ENCODE measurements around the gene MTFP1. TPM values are rescaled to one million over a fixed set of nuclear protein-coding genes. Genes with fewer than 3 reads are reported as not detected.

MTFP1 gene
- total RNA-seq, 6 experiments from 2014 or later, result 4.2 to 30.1 (median 9.1) TPM

DNA sequence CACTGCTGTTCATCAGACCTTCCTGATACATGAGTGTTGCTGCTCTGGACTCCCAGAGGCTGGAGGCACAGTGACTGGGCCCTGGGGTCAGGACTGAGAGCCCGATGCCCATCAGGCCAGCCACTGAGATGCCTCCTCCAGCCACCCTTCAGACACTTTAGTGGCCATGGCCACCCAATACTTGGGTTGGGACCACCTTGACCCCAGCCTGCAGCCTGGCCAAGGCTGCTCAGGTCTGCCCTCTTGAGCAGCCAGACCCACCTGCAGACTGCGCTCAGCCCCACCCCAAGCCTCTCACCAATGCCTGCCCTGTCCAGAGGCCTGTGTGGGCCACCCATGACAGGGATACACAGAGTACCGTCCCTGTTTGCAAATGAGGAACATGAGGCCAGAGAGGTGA is 42.5 kb upstream of the MTFP1 start:
- H3K4me3 ChIP-seq, result no peak overlapping the region
- DNase-seq (no peak), ATAC-seq (no peak)
- no peaks in the 10 kb centered on the region for H3K9me3 ChIP-seq
- H3K27ac ChIP-seq, result no peak overlapping the region
- TF ChIP-seq, protein P1, sequence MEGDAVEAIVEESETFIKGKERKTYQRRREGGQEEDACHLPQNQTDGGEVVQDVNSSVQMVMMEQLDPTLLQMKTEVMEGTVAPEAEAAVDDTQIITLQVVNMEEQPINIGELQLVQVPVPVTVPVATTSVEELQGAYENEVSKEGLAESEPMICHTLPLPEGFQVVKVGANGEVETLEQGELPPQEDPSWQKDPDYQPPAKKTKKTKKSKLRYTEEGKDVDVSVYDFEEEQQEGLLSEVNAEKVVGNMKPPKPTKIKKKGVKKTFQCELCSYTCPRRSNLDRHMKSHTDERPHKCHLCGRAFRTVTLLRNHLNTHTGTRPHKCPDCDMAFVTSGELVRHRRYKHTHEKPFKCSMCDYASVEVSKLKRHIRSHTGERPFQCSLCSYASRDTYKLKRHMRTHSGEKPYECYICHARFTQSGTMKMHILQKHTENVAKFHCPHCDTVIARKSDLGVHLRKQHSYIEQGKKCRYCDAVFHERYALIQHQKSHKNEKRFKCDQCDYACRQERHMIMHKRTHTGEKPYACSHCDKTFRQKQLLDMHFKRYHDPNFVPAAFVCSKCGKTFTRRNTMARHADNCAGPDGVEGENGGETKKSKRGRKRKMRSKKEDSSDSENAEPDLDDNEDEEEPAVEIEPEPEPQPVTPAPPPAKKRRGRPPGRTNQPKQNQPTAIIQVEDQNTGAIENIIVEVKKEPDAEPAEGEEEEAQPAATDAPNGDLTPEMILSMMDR (IDR thresholded peaks at IDR 0.05), result no peak
- no peak for TF ChIP-seq POLR2A (IDR thresholded peaks at IDR 0.05)
- intact Hi-C loops (cut with DNase I), result loop anchor here (5.0 to 10.0 kb wide), 3 partner anchors 116 to 278 kb away; partner anchors contain the start of gene OSM (in 2 of the 2)
- WGBS (ENCODE audit: insufficient coverage, low coverage, low lambda C conversion rate, missing lambda C conversion rate), result no CpG with 5 or more reads among the region's 3 CpGs
- no peaks in the 10 kb centered on the region for H3K27me3 ChIP-seq
- H3K4me1 ChIP-seq, result peaks cover 0 to 5% (median 2%) of the 10 kb centered on the region in 4 donors
- no peaks in the 10 kb centered on the region for H3K36me3 ChIP-seq

- TF ChIP-seq POLR2A (IDR thresholded peaks at IDR 0.05), result no peak
- TF ChIP-seq, protein P1 (IDR thresholded peaks at IDR 0.05), result no peak
- no peak overlapping the region for H3K4me3 ChIP-seq
- no peaks in the 10 kb centered on the region for H3K9me3 ChIP-seq
- H3K27me3 ChIP-seq, result no peaks in the 10 kb centered on the region
- ATAC-seq (no peak), DNase-seq (no peak)
- no peak overlapping the region for H3K27ac ChIP-seq
- H3K36me3 ChIP-seq, result no peaks in the 10 kb centered on the region
- H3K4me1 ChIP-seq, result peaks cover 0 to 5% (median 2%) of the 10 kb centered on the region in 4 donors
- WGBS (ENCODE audit: insufficient coverage, low coverage, low lambda C conversion rate, missing lambda C conversion rate), result 100% methylated on average over 2 of the region's 10 CpGs
- intact Hi-C loops (cut with DNase I), result loop anchor here (10.0 kb wide), 2 partner anchors 121 to 281 kb away; partner anchors contain the start of gene OSM (in 1 of the 2)
Measured at GRCh38 chr22:30385942-30386341, 39.6 kb upstream of the MTFP1 start.

DNA sequence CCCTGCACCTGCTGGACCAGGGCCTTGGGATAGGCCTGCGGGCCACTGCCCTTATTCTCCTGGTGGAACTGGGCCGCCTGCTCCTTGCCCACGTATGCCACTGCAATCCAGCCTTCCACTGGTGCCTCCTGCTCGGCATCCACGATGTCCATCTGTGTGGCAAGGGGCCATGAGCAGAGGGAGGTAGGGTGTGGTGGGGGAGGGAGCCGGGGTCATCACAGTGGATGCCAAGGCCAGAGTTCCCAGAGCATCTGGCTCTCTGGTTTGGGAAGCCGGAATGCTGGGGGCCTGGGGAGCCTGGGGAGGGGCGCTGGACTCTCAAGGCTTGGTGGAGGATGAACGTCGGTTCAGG is 39.0 kb upstream of the MTFP1 start:
- intact Hi-C loops (cut with DNase I), result loop anchor here (10.0 kb wide), 2 partner anchors 122 to 282 kb away; partner anchors contain the start of gene OSM (in 1 of the 2)
- TF ChIP-seq POLR2A (IDR thresholded peaks at IDR 0.05), result no peak
- TF ChIP-seq, protein P1 (IDR thresholded peaks at IDR 0.05), result no peak
- Histone ChIP-seq H3K4me3 (peak overlapping the region; percentile 56 to 68 (median 57)), H3K27me3 (no peaks in the 10 kb centered on the region), H3K9me3 (no peaks in the 10 kb centered on the region), H3K36me3 (no peaks in the 10 kb centered on the region), H3K4me1 (peaks cover 0 to 9% (median 3%) of the 10 kb centered on the region in 4 donors), H3K27ac (no peak overlapping the region)
- WGBS (ENCODE audit: insufficient coverage, low coverage, low lambda C conversion rate, missing lambda C conversion rate), result 48% methylated on average over 6 of the region's 10 CpGs
- DNase-seq (no peak), ATAC-seq (peak in 1 of 4 donors; percentile 4)

GRCh38 chr22:30386960-30387827 is 38.4 kb upstream of the MTFP1 start, which contains the start of gene RNF215:
Gene RNF215 (minus strand): TSS chr22:30387411. CDS start chr22:30387313, 98 bp downstream.
- ATAC-seq (peak; percentile 84 to 94 (median 89)), DNase-seq (peak; percentile 87 to 88 (median 88))
- no peaks in the 10 kb centered on the region for H3K9me3 ChIP-seq
- H3K27me3 ChIP-seq, result no peaks in the 10 kb centered on the region
- 0% methylated on average over 23 of the region's 95 CpGs for WGBS (ENCODE audit: insufficient coverage, low coverage, low lambda C conversion rate, missing lambda C conversion rate)
- peak within 1 kb of the TSS; percentile 56 to 68 (median 57) for H3K4me3 ChIP-seq
- H3K4me1 ChIP-seq, result peaks cover 0 to 13% (median 6%) of the 10 kb centered on the region in 4 donors
- peak within 1 kb of the TSS in 1 of 3 donors; percentile 40 for H3K27ac ChIP-seq
- no peaks in the 10 kb centered on the region for H3K36me3 ChIP-seq
- no peak for TF ChIP-seq POLR2A (IDR thresholded peaks at IDR 0.05)
- TF ChIP-seq, protein P1 (IDR thresholded peaks at IDR 0.05), result peak; percentile 92 to 98 (median 93)
- intact Hi-C loops (cut with DNase I), result loop anchor here (10.0 kb wide), 2 partner anchors 122 to 282 kb away; partner anchors contain the start of gene OSM (in 1 of the 2)
